ENCODE results near the gene OR9G4.

DNA sequence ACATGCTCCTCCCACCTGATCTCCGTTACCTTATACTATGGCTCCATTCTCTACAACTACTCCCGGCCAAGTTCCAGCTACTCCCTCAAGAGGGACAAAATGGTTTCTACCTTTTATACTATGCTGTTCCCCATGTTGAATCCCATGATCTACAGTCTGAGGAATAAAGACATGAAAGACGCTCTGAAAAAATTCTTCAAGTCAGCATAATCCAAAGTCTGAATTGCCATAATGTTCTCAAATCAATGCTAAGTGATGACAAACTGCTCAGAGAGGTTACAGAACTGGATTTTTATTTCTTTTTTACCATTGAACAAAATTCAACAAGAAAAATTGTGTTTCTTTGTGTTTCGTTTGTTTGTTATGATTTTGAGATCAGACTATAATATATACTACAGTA is 7.6 kb downstream of the OR9G4 start:
- TF ChIP-seq POLR2AphosphoS5 (IDR thresholded peaks at IDR 0.05; ENCODE audit: low read depth, low read length) (no peak), POLR2A (IDR thresholded peaks at IDR 0.05; ENCODE audit: low read depth, low read length) (no peak), TAF1 (IDR thresholded peaks at IDR 0.05; ENCODE audit: borderline replicate concordance, low read depth, low read length) (no peak)

Measured in GM12892 (cell line).